Measurements from ENCODE around the gene CGN. TPM values are rescaled to one million over a fixed set of nuclear protein-coding genes. Genes with fewer than 3 reads are reported as not detected.

The CGN gene
- total RNA-seq, 6 donors from 2014 or later = 51.6 to 223 (median 99.2) TPM

GRCh38 chr1:151485685-151486255 is 25.4 kb upstream of the CGN start:
- peaks cover 0 to 7% (median 5%) of the 10 kb centered on the region in 4 donors for H3K9me3 ChIP-seq
- no peaks in the 10 kb centered on the region for H3K27me3 ChIP-seq
- ATAC-seq (ENCODE audit: low FRiP score in 2 of 2) (no peak), DNase-seq (no peak)
- 69 to 86% methylated on average over 5 of the region's 5 CpGs for WGBS, 2 donors
- H3K27ac ChIP-seq = no peak overlapping the region
- no peak overlapping the region for H3K4me3 ChIP-seq
- TF ChIP-seq EP300 (IDR thresholded peaks at IDR 0.05) (no peak), POLR2A (IDR thresholded peaks at IDR 0.05) (no peak), POLR2AphosphoS5 (IDR thresholded peaks at IDR 0.05) (no peak)
- TF ChIP-seq, protein P1, sequence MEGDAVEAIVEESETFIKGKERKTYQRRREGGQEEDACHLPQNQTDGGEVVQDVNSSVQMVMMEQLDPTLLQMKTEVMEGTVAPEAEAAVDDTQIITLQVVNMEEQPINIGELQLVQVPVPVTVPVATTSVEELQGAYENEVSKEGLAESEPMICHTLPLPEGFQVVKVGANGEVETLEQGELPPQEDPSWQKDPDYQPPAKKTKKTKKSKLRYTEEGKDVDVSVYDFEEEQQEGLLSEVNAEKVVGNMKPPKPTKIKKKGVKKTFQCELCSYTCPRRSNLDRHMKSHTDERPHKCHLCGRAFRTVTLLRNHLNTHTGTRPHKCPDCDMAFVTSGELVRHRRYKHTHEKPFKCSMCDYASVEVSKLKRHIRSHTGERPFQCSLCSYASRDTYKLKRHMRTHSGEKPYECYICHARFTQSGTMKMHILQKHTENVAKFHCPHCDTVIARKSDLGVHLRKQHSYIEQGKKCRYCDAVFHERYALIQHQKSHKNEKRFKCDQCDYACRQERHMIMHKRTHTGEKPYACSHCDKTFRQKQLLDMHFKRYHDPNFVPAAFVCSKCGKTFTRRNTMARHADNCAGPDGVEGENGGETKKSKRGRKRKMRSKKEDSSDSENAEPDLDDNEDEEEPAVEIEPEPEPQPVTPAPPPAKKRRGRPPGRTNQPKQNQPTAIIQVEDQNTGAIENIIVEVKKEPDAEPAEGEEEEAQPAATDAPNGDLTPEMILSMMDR (IDR thresholded peaks at IDR 0.05) = no peak
- no peaks in the 10 kb centered on the region for H3K4me1 ChIP-seq
- no peaks in the 10 kb centered on the region for H3K36me3 ChIP-seq

- no peak for ATAC-seq (ENCODE audit: low FRiP score in 2 of 2)
- TF ChIP-seq, protein P1 (IDR thresholded peaks at IDR 0.05) = no peak
- no peak for TF ChIP-seq POLR2A (IDR thresholded peaks at IDR 0.05)
- no peak for TF ChIP-seq POLR2AphosphoS5 (IDR thresholded peaks at IDR 0.05)
- TF ChIP-seq EP300 (IDR thresholded peaks at IDR 0.05) = no peak
- Histone ChIP-seq H3K36me3 (no peaks in the 10 kb centered on the region), H3K4me3 (no peak overlapping the region), H3K27ac (no peak overlapping the region), H3K4me1 (no peaks in the 10 kb centered on the region), H3K9me3 (peaks cover 0 to 7% (median 5%) of the 10 kb centered on the region in 4 donors), H3K27me3 (no peaks in the 10 kb centered on the region)
- no peak for DNase-seq
- WGBS, 2 donors = 71 to 89% methylated on average over 1 of the region's 1 CpG
Measured at GRCh38 chr1:151486557-151486956, 24.6 kb upstream of the CGN start.

- ATAC-seq (ENCODE audit: low FRiP score in 2 of 2) (no peak), DNase-seq (no peak)
- H3K4me1 ChIP-seq = peaks cover 0 to 4% (median 0%) of the 10 kb centered on the region in 4 donors
- TF ChIP-seq, protein P1 (IDR thresholded peaks at IDR 0.05) = no peak
- TF ChIP-seq POLR2A (IDR thresholded peaks at IDR 0.05) (no peak), EP300 (IDR thresholded peaks at IDR 0.05) (no peak)
- no peak overlapping the region for H3K4me3 ChIP-seq
- no peaks in the 10 kb centered on the region for H3K9me3 ChIP-seq
- H3K27ac ChIP-seq = no peak overlapping the region
- H3K36me3 ChIP-seq = no peaks in the 10 kb centered on the region
- WGBS, 2 donors = 70 to 90% methylated on average over 5 of the region's 5 CpGs
- H3K27me3 ChIP-seq = no peaks in the 10 kb centered on the region
Measured at GRCh38 chr1:151491641-151492040, 19.5 kb upstream of the CGN start.

- 69 to 75% methylated on average over 1 of the region's 1 CpG for WGBS, 2 donors
- Histone ChIP-seq H3K36me3 (no peaks in the 10 kb centered on the region), H3K27ac (no peak overlapping the region), H3K9me3 (no peaks in the 10 kb centered on the region), H3K4me1 (peaks cover 0 to 4% (median 0%) of the 10 kb centered on the region in 4 donors), H3K4me3 (no peak overlapping the region), H3K27me3 (no peaks in the 10 kb centered on the region)
- DNase-seq = no peak
- ATAC-seq (ENCODE audit: low FRiP score in 2 of 2) = no peak
- TF ChIP-seq EP300 (IDR thresholded peaks at IDR 0.05) (no peak), POLR2AphosphoS5 (IDR thresholded peaks at IDR 0.05) (no peak)
- TF ChIP-seq, protein P1 (IDR thresholded peaks at IDR 0.05) = no peak
Measured at GRCh38 chr1:151492120-151492519, 19.1 kb upstream of the CGN start.

DNA sequence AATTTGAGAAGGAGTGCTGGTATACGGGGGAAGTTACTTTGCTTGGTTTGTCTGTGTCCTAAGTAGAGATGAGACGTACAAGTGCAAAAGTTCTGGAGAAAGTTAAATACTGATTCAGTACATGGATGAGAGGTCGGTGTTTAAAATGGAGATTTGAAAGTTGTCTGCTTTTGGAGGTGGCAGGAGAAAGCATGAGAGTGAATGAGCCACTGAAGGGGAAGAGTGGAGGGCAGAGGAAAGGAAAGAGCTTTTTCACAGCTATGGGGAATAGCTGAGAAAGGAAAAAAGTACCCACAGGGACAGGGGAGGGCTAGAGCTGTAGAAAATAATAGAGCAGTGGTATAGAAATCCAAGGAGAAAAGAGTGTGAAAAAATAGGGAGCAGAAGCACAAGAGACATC is 18.1 kb upstream of the CGN start:
- no peak overlapping the region for H3K4me3 ChIP-seq
- peaks cover 0 to 4% (median 0%) of the 10 kb centered on the region in 4 donors for H3K4me1 ChIP-seq
- TF ChIP-seq, protein P1 (IDR thresholded peaks at IDR 0.05) = no peak
- TF ChIP-seq POLR2AphosphoS5 (IDR thresholded peaks at IDR 0.05) = no peak
- TF ChIP-seq POLR2A (IDR thresholded peaks at IDR 0.05) = no peak
- no peak for TF ChIP-seq EP300 (IDR thresholded peaks at IDR 0.05)
- no peaks in the 10 kb centered on the region for H3K27me3 ChIP-seq
- H3K36me3 ChIP-seq = no peaks in the 10 kb centered on the region
- 87 to 92% methylated on average over 3 of the region's 3 CpGs for WGBS, 2 donors
- no peak for DNase-seq
- no peak for ATAC-seq (ENCODE audit: low FRiP score in 2 of 2)
- H3K27ac ChIP-seq = no peak overlapping the region
- no peaks in the 10 kb centered on the region for H3K9me3 ChIP-seq
